IMR-90 (cell line): ENCODE results near the gene C5. TPM values are rescaled to one million over a fixed set of nuclear protein-coding genes. Genes with fewer than 3 reads are reported as not detected.

Experiments used
- ATAC-seq: fragments of 200-7000 bp; cut with Tn5 transposase; 2 replicates; pipeline ENCODE4 v1.9.1; 2020; ENCODE audit warnings: low read depth, mild to moderate bottlenecking, moderate library complexity
- BruUV-seq: library from RNA; stranded (reverse); fragments of 400-500 nt; replicated peaks from 2 replicates; lab custom pipeline; 2021; lab: Mats Ljungman, UMichigan
- CTCF ChIA-PET: fragments of 300-600 bp; formaldehyde crosslinking; extraction: SDS; loops from one replicate; lab custom pipeline; 2021; ENCODE audit warnings: antibody characterized with exemption; lab: Yijun Ruan, JAX
- POLR2A ChIA-PET: fragments of 300-600 bp; sonication (Branson Sonifier 250); formaldehyde crosslinking; loops from one replicate; lab custom pipeline; 2022; ENCODE audit warnings: antibody characterized with exemption; ENCODE audit not compliant: unreplicated experiment; lab: Charles Lee
- DNase-seq: peaks from one replicate; pipeline ENCODE4 v3.0.0; 2013
- H2AFZ ChIP-seq: replicated peaks from 2 replicates; pipeline ENCODE3; 2013; ENCODE audit warnings: low read length, mild to moderate bottlenecking; ENCODE audit not compliant: poor library complexity
- H2AK5ac ChIP-seq: 2 replicates; pipeline ENCODE4 v1.6.1; 2013; ENCODE audit warnings: low read depth, low read length, inconsistent platforms
- H2AK9ac ChIP-seq: replicated peaks from 2 replicates; pipeline ENCODE3; 2013; ENCODE audit warnings: mild to moderate bottlenecking, low read depth, low read length, moderate library complexity; ENCODE audit not compliant: poor library complexity
- H2BK120ac ChIP-seq: 2 replicates; pipeline ENCODE4 v1.6.1; 2013; ENCODE audit warnings: low read depth, low read length, inconsistent platforms
- H2BK15ac ChIP-seq: 3 replicates; pipeline ENCODE4 v1.6.1; 2013; ENCODE audit warnings: low read depth, low read length, inconsistent platforms
- H2BK20ac ChIP-seq: 2 replicates; pipeline ENCODE4 v1.6.1; 2013; ENCODE audit warnings: low read depth, mild to moderate bottlenecking, inconsistent platforms, low read length, moderate library complexity
- H2BK5ac ChIP-seq: 2 replicates; pipeline ENCODE4 v1.6.1; 2013; ENCODE audit warnings: mild to moderate bottlenecking, low read depth, low read length, inconsistent platforms; ENCODE audit not compliant: poor library complexity, severe bottlenecking
- H3K14ac ChIP-seq: replicated peaks from 2 replicates; pipeline ENCODE4 v1.6.1; 2013; ENCODE audit warnings: low read depth, low read length, inconsistent platforms
- H3K18ac ChIP-seq: 2 replicates; pipeline ENCODE4 v1.6.1; 2013; ENCODE audit warnings: low read depth, low read length, control low read depth
- H3K23ac ChIP-seq: 2 replicates; pipeline ENCODE4 v1.6.1; 2013; ENCODE audit warnings: low read depth, low read length, inconsistent platforms
- H3K27ac ChIP-seq: 2 replicates; pipeline ENCODE4 v1.5.1; 2013; ENCODE audit warnings: mild to moderate bottlenecking, control low read depth, low read length; ENCODE audit not compliant: insufficient read depth
- H3K27me3 ChIP-seq: 2 replicates; pipeline ENCODE4 v1.6.1; 2013; ENCODE audit warnings: low read length; ENCODE audit not compliant: control insufficient read depth, insufficient read depth
- H3K36me3 ChIP-seq: 2 replicates; pipeline ENCODE4 v1.6.1; 2013; ENCODE audit warnings: low read length, mixed read lengths; ENCODE audit not compliant: control insufficient read depth, insufficient read depth
- H3K4ac ChIP-seq: 2 replicates; pipeline ENCODE4 v1.6.1; 2013; ENCODE audit warnings: low read depth, low read length, inconsistent platforms
- H3K4me1 ChIP-seq: 2 replicates; pipeline ENCODE4 v1.6.1; 2013; ENCODE audit warnings: low read length, mixed read lengths; ENCODE audit not compliant: control insufficient read depth, insufficient read depth
- H3K4me2 ChIP-seq: 2 replicates; pipeline ENCODE4 v1.6.1; 2013; ENCODE audit warnings: low read depth, mild to moderate bottlenecking, control low read depth, low read length, moderate library complexity
- H3K4me3 ChIP-seq: 2 replicates; pipeline ENCODE4 v1.5.1; 2013; ENCODE audit warnings: low read depth, mild to moderate bottlenecking, control low read depth, low read length, moderate library complexity; ENCODE audit not compliant: insufficient read depth
- H3K56ac ChIP-seq: 2 replicates; pipeline ENCODE4 v1.6.1; 2013; ENCODE audit warnings: low read length, inconsistent platforms; ENCODE audit not compliant: insufficient read depth; ENCODE audit errors: extremely low read depth
- H3K79me1 ChIP-seq, 2 experiments: 2 replicates each; pipeline ENCODE4 v1.6.1; 2013; ENCODE audit warnings: low read length in 2 of 2, inconsistent platforms in 1 of 2, low read depth in 1 of 2
- H3K9ac ChIP-seq: 2 replicates; pipeline ENCODE4 v1.6.1; 2013; ENCODE audit warnings: low read depth, low read length, control low read depth
- H3K9me1 ChIP-seq: 2 replicates; pipeline ENCODE4 v1.6.1; 2013; ENCODE audit warnings: low read length, inconsistent platforms; ENCODE audit not compliant: insufficient read depth
- H3K9me3 ChIP-seq: 2 replicates; pipeline ENCODE4 v1.6.1; 2013; ENCODE audit warnings: low read length; ENCODE audit not compliant: control insufficient read depth, insufficient read depth
- H4K20me1 ChIP-seq: 2 replicates; pipeline ENCODE4 v1.6.1; 2013; ENCODE audit warnings: low read length, inconsistent platforms; ENCODE audit not compliant: insufficient read depth
- H4K5ac ChIP-seq: 2 replicates; pipeline ENCODE4 v1.6.1; 2013; ENCODE audit warnings: mild to moderate bottlenecking, low read depth, low read length, control low read depth
- H4K8ac ChIP-seq, 2 experiments: 2 replicates each; pipeline ENCODE4 v1.6.1; 2013; ENCODE audit warnings: low read depth in 2 of 2, low read length in 2 of 2, control low read depth in 1 of 2, inconsistent platforms in 1 of 2
- H4K91ac ChIP-seq: 2 replicates; pipeline ENCODE4 v1.6.1; 2013; ENCODE audit warnings: low read depth, low read length, inconsistent platforms; ENCODE audit not compliant: insufficient read depth
- CHD1 ChIP-seq: IDR thresholded peaks from 2 replicates; pipeline ENCODE4 v1.6.1; 2012; ENCODE audit warnings: low read depth, low read length, improper control_type of control experiment
- FOS ChIP-seq: fragments of 150-350 bp; IDR thresholded peaks from 2 replicates; pipeline ENCODE4 v1.6.1; 2016; ENCODE audit warnings: low read depth, low read length
- MAFK ChIP-seq: IDR thresholded peaks from 2 replicates; pipeline ENCODE4 v1.6.1; 2012; ENCODE audit warnings: low read depth, low read length, improper control_type of control experiment
- WGBS, 2 experiments: methylation state at CpG; one replicate each; pipeline versions ENCODE4 v1.1.5 to v1.1.7; 2013; ENCODE audit warnings: missing lambda C conversion rate in 2 of 2; ENCODE audit not compliant: insufficient read length in 1 of 2; ENCODE audit errors: extremely low coverage in 2 of 2; 5-methylcytosine and 5-hydroxymethylcytosine counted together
- dilution Hi-C: fragments of 300-500 bp; cut with HindIII; formaldehyde crosslinking; loops from one replicate; pipeline ENCODE4 v1.14.3; 2018; ENCODE audit warnings: low sequenced_read_pairs; ENCODE audit not compliant: unreplicated experiment
- in situ Hi-C: fragments of 300-500 bp; cut with MboI; formaldehyde crosslinking; loops from 3 replicates; pipeline ENCODE4 v1.14.3; 2019; ENCODE audit warnings: low sequenced_read_pairs, inconsistent platforms, mixed read lengths
- intact Hi-C: fragments of 100-400 bp; cut with micrococcal nuclease; formaldehyde crosslinking; loops from 2 replicates; pipeline ENCODE4 v1.10.0; 2022
- polyA plus RNA-seq, 3 experiments: library from polyadenylated mRNA; depleted of rRNA; stranded (reverse); fragments of >200 nt; gene quantifications; 2 replicates each; pipeline ENCODE4 v1.2.3, GENCODE V29; 2012; ENCODE audit warnings: low replicate concordance in 1 of 3
- total RNA-seq: library from RNA; depleted of rRNA; stranded (reverse); fragments of >200 nt; gene quantifications from 2 replicates; pipeline ENCODE4 v1.2.3, GENCODE V29; 2012

C5 gene
- total and polyA plus RNA-seq, 2 of the 4 experiments (the other 2 are of a cell fraction): 1.5 to 2.3 TPM

DNA sequence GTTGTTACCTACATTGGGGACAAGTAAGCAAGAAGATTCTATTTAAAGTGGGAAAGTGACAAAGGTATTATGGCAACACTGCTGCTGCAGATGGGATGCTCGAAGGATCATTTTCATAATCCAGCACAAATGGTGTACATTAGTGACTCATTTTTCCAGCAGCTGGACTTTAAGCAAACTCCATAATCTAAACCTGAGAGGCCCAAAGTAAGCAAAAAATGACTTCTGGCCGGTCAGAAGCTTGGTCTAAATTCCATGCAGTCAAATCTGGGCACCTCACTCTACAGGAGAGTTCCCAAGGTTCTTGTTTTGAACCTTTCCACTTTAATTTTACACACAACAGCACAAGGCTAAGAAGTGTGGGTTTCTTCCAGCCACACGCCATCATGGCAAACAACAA lies 79.8 kb downstream of the C5 start:
- no peak overlapping the region; the same call in 2 of the 3 replicates for H2BK15ac ChIP-seq
- no peak overlapping the region for H2AFZ ChIP-seq
- peak overlapping the region in 1 of 2 experiments; percentile 27; a peak in 1 of 4 replicates for H4K8ac ChIP-seq
- peak overlapping the region; percentile 34; the same call in 1 of the 2 replicates for H4K5ac ChIP-seq
- peak overlapping the region; percentile 72; the same call in 1 of the 2 replicates for H3K27ac ChIP-seq
- ChIA-PET POLR2A (interaction anchor here (0.7 kb wide), 1 partner anchor 104 kb away, joined by 3 read pairs; no protein-coding TSS in a partner anchor), CTCF (no interaction called here)
- 0 out of 2 replicates have a peak overlapping the region, but pooled peaks have one; percentile 2 for H2AK5ac ChIP-seq
- H2BK5ac ChIP-seq: no peak overlapping the region
- H3K4ac ChIP-seq: no peak overlapping the region; the same call in 1 of the 2 replicates
- H2AK9ac ChIP-seq: no peak overlapping the region
- TF ChIP-seq FOS (peak; percentile 38; the same call in 1 of the 2 replicates), CHD1 (no peak), MAFK (0 out of 2 replicates have a peak, but pooled peaks have one; percentile 12)
- H3K4me1 ChIP-seq: peaks cover 5% of the 10 kb centered on the region
- peak overlapping the region; percentile 40; the same call in 1 of the 2 replicates for H2BK20ac ChIP-seq
- peak overlapping the region; percentile 73 for H3K4me2 ChIP-seq
- no peaks in the 10 kb centered on the region for H3K27me3 ChIP-seq
- peak; percentile 87 for ATAC-seq
- H2BK120ac ChIP-seq: peak overlapping the region; percentile 47; the same call in 1 of the 2 replicates
- H3K9me1 ChIP-seq: peaks cover 2% of the 10 kb centered on the region; the same call in 1 of the 2 replicates
- no peaks in the 10 kb centered on the region for H3K36me3 ChIP-seq
- no peaks in the 10 kb centered on the region for H4K20me1 ChIP-seq
- no peak overlapping the region for H3K4me3 ChIP-seq
- no TSS peak for BruUV-seq
- in situ Hi-C loops (no loop called here), intact Hi-C loops (loop anchor here (5.0 kb wide), 1 partner anchor 213 kb away; no protein-coding TSS in a partner anchor), dilution Hi-C loops (no loop called here)
- H3K56ac ChIP-seq: no peak overlapping the region
- peak overlapping the region; percentile 87 for H3K18ac ChIP-seq
- WGBS, 2 experiments: 0% methylated on average over 1 of the region's 3 CpGs; no CpG with 5 or more reads in 1 of the 2 experiments
- H3K9me3 ChIP-seq: no peaks in the 10 kb centered on the region
- DNase-seq: peak; percentile 82
- no peak overlapping the region for H4K91ac ChIP-seq
- no peak overlapping the region for H3K23ac ChIP-seq
- H3K9ac ChIP-seq: no peak overlapping the region
- no peak overlapping the region for H3K14ac ChIP-seq
- no peaks in the 10 kb centered on the region for H3K79me1 ChIP-seq
